Loucy (cell line): ENCODE measurements around the gene PARD3B.

Experiments
- H2AFZ ChIP-seq: fragments of 200-600 bp; sonication (generic); 2 replicates; pipeline ENCODE4 v1.6.0; 2016; ENCODE audit warnings: antibody characterized with exemption, mild to moderate bottlenecking, low read length, moderate library complexity
- H3F3A ChIP-seq: fragments of 200-600 bp; 2 replicates; pipeline ENCODE4 v1.6.0; 2016; ENCODE audit warnings: antibody characterized with exemption, low read depth, mild to moderate bottlenecking
- H3K27me3 ChIP-seq: fragments of 200-600 bp; sonication (generic); 2 replicates; pipeline ENCODE4 v1.6.1; 2014; ENCODE audit warnings: low read length, mild to moderate bottlenecking; ENCODE audit not compliant: insufficient read depth, poor library complexity, severe bottlenecking
- H3K36me3 ChIP-seq: fragments of 200-600 bp; sonication (generic); 2 replicates; pipeline ENCODE4 v1.6.1; 2016; ENCODE audit warnings: low read length; ENCODE audit not compliant: insufficient read depth
- H3K4me1 ChIP-seq: fragments of 200-600 bp; sonication (generic); 2 replicates; pipeline ENCODE4 v1.5.1; 2014; ENCODE audit warnings: low read length, mild to moderate bottlenecking; ENCODE audit not compliant: insufficient read depth, poor library complexity, severe bottlenecking
- H3K4me2 ChIP-seq: fragments of 200-600 bp; sonication (generic); 2 replicates; pipeline ENCODE4 v1.6.0; 2014; ENCODE audit warnings: antibody characterized with exemption, low read length, low read depth, mild to moderate bottlenecking; ENCODE audit not compliant: poor library complexity, severe bottlenecking
- H3K4me3 ChIP-seq: fragments of 200-600 bp; sonication (generic); 2 replicates; pipeline ENCODE4 v1.5.1; 2014; ENCODE audit warnings: low read length, mild to moderate bottlenecking, mixed read lengths; ENCODE audit not compliant: poor library complexity, severe bottlenecking
- H3K79me2 ChIP-seq: fragments of 200-600 bp; sonication (generic); 2 replicates; pipeline ENCODE4 v1.6.1; 2014; ENCODE audit warnings: low read length; ENCODE audit not compliant: insufficient read depth
- H3K9ac ChIP-seq: fragments of 200-600 bp; sonication (generic); 2 replicates; pipeline ENCODE4 v1.6.0; 2014; ENCODE audit warnings: mild to moderate bottlenecking, low read depth, low read length, moderate library complexity; ENCODE audit not compliant: poor library complexity, severe bottlenecking
- H3K9me2 ChIP-seq: fragments of 200-600 bp; sonication (generic); replicated peaks from 2 replicates; pipeline ENCODE4 v1.6.1; 2016; ENCODE audit warnings: low read depth, low read length, mixed read lengths
- H3K9me3 ChIP-seq: fragments of 200-600 bp; sonication (generic); 2 replicates; pipeline ENCODE4 v1.6.1; 2014; ENCODE audit warnings: mild to moderate bottlenecking, antibody characterized with exemption, low read length, low read depth; ENCODE audit not compliant: insufficient read depth
- H4K20me1 ChIP-seq: fragments of 200-600 bp; sonication (generic); 2 replicates; pipeline ENCODE4 v1.6.0; 2014; ENCODE audit warnings: antibody characterized with exemption, low read length, mild to moderate bottlenecking; ENCODE audit not compliant: insufficient read depth, poor library complexity, severe bottlenecking
- CTCF ChIP-seq: fragments of 200-600 bp; sonication (generic); conservative IDR thresholded peaks from 2 replicates; pipeline ENCODE4 v1.5.1; 2014; ENCODE audit warnings: mild to moderate bottlenecking, antibody characterized with exemption, low read length
- EZH2phosphoT487 ChIP-seq: fragments of 200-600 bp; IDR thresholded peaks from 2 replicates; pipeline ENCODE4 v1.6.1; 2018; ENCODE audit warnings: antibody characterized with exemption, mild to moderate bottlenecking, moderate library complexity, borderline replicate concordance

The PARD3B gene

GRCh38 chr2:204581946-204582345, 36.7 kb downstream of the PARD3B start:
- Histone ChIP-seq H3K4me1 (no peaks in the 10 kb centered on the region), H3K9me2 (no peaks in the 10 kb centered on the region), H3K36me3 (no peaks in the 10 kb centered on the region), H4K20me1 (no peaks in the 10 kb centered on the region), H3K9ac (no peak overlapping the region), H3F3A (no peaks in the 10 kb centered on the region), H3K79me2 (no peaks in the 10 kb centered on the region), H3K9me3 (no peaks in the 10 kb centered on the region), H3K4me3 (no peak overlapping the region), H3K27me3 (no peaks in the 10 kb centered on the region), H2AFZ (no peak overlapping the region), H3K4me2 (no peak overlapping the region)
- TF ChIP-seq EZH2phosphoT487, result no peak
- no peak for TF ChIP-seq CTCF

GRCh38 chr2:204583773-204584172, 38.5 kb downstream of the PARD3B start:
- no peak for TF ChIP-seq CTCF
- TF ChIP-seq EZH2phosphoT487, result no peak
- Histone ChIP-seq H3K9me3 (no peaks in the 10 kb centered on the region), H3K4me3 (no peak overlapping the region), H3K4me1 (no peaks in the 10 kb centered on the region), H3K9me2 (no peaks in the 10 kb centered on the region), H3K27me3 (no peaks in the 10 kb centered on the region), H3K36me3 (no peaks in the 10 kb centered on the region), H4K20me1 (no peaks in the 10 kb centered on the region), H2AFZ (no peak overlapping the region), H3F3A (no peaks in the 10 kb centered on the region), H3K4me2 (no peak overlapping the region), H3K79me2 (no peaks in the 10 kb centered on the region), H3K9ac (no peak overlapping the region)

- H3K9ac ChIP-seq, result no peak overlapping the region
- TF ChIP-seq CTCF (no peak), EZH2phosphoT487 (no peak)
Observed at GRCh38 chr2:204585930-204586329, 40.7 kb downstream of the PARD3B start.

More at GRCh38 chr2:204585930-204586329, 40.7 kb downstream of the PARD3B start:
- no peaks in the 10 kb centered on the region for H3K4me1 ChIP-seq
- H3K9me2 ChIP-seq, result no peaks in the 10 kb centered on the region
- no peaks in the 10 kb centered on the region for H3K27me3 ChIP-seq
- H3K36me3 ChIP-seq, result no peaks in the 10 kb centered on the region
- no peak overlapping the region for H3K4me2 ChIP-seq
- H3K9me3 ChIP-seq, result no peaks in the 10 kb centered on the region
- no peaks in the 10 kb centered on the region for H3K79me2 ChIP-seq
- no peaks in the 10 kb centered on the region for H4K20me1 ChIP-seq
- no peak overlapping the region for H3K4me3 ChIP-seq
- no peaks in the 10 kb centered on the region for H3F3A ChIP-seq
- no peak overlapping the region for H2AFZ ChIP-seq
